ENCODE measurements around the gene PTPN22.

Gene PTPN22

GRCh38 chr1:113871597-113872113 lies at the start of gene PTPN22:
Gene PTPN22, minus strand, starts transcription at chr1:113871712.
- DNase-seq (ENCODE audit: low spot score) = peak; percentile 38

DNA sequence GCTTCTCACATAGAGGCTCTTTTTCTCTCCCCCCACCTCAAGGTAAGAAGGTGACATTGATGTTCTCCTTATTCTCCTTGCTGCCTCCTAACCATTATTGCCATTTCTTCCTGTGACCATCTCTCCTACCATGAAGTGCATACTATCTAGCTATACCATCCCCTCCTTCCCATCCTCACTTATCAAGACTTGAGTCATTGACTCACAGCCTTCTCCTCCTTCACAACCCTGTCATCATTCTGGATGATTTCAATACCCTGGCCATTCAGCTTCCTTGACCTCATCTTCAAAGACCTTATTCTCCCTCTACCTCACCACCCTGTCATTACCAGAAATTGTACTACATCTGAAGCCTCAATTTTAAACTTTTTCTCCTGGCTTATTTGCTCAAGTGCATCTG lies 46.7 kb upstream of the PTPN22 start:
- DNase-seq (ENCODE audit: low spot score) = no peak

- DNase-seq (ENCODE audit: low spot score) = peak; percentile 61
These were observed 46.0 kb upstream of the PTPN22 start for GRCh38 chr1:113917400-113918082.

DNA sequence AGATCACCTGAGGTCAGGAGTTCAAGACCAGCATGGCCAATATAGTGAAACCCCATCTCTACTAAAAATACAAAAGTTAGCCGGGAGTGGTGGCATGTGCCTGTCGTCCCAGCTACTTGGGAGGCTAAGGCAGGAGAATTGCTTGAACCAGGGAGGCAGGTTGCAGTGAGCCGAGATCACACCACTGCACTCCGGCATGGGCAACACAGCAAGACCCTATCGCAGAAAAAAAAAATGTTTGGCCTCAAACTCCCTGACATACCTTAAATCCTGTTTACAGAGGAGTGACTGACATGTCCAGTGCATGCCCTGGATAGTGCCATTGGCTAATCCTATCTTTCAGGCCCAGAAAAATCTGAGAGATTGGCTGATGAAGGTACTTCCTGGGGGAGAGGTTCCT lies 45.5 kb upstream of the PTPN22 start:
- no peak for DNase-seq (ENCODE audit: low spot score)

DNA sequence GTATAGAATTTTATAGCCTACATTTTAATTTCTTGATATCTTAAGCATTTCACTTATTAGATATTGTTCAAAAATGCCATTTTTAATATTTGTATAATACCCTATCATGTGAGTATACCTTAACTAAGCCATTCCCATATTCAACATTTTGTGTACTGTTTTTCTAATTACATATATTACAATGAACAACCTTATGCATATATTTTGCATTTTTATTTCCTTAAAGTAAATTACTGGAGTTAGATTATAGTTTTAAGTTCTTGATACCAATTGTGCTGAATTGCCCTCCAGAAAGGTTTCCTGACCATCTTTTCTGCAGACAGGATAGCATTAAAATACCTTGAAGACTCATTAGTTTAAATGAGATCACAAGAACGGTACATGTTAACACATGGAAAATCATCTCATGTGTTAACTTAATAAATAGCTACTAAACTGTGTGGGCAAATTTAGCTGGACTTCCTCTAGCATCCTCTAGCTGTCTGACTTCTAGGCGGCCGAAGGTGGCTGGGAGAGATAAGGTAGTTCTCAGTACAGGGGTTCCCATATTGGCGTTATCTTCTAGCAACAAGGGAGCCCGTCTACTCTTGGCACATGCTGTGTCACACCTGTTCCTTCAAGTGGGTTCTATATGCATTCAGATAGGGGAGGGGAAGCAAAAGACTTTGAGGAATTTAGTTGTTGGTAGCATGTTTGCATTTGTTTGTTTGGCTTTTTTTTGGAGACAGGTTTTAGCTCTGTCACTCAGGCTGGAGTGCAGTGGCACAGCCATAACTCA lies 42.6 kb upstream of the PTPN22 start:
- DNase-seq (ENCODE audit: low spot score) = no peak

DNA sequence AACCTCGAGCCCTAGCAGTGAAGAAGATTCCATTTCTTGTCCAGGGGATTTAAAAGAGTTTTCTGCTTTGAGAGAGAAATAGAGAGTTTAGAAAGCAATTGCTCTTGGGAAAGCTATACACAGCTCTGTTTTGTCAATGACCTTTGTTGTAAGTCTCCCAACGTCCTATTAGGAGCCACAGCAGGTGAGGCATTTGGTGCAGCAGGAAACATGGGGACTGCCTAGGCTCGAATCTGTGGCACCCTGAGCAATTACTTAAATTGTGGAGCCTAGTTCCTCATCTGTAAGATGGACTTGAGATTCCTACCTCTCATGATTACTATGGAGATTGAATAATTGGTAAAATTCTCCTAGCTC lies 41.8 kb upstream of the PTPN22 start:
- no peak for DNase-seq (ENCODE audit: low spot score)

GRCh38 chr1:113912594-113913311 lies 41.2 kb upstream of the PTPN22 start:
- no peak for DNase-seq (ENCODE audit: low spot score)

GRCh38 chr1:113905435-113905861 lies 33.9 kb upstream of the PTPN22 start:
- DNase-seq (ENCODE audit: low spot score) = peak; percentile 16

DNA sequence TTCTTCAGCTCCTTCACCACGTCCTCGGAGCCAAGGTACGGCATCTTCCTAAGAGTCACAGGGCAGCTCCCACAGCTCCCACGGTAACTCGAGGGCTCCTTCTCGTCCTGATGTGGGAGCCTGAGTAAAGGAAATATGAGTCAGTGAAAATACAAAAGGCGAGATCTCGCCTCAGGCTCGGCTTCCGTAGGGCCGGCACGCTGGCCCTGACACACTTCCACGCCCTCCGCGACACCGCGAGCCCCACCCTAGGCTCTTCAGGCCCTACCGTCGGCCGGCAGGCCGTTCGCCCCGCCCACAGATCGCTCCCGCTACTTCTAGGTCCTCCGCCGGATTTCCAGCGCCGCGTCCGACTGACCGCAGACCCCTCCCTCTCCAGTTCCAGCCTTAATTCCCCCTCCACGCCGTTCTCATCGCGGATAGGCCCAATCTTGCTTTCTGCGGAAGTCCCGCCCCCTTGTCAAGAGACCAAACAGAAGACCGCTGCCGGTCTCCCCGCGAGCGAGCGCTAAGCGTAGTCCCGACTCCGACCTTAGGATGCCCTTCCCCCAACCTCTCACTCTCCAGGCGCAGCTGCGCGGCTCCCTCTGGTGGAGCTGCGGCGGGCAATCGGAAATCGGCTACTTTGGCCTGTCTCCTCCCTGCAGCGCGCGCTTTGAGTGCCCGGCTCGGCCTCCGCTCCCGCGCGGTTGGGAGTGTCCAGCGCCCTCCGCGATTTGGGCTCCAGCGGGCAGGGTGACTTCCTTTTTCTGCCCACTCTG lies 33.3 kb upstream of the PTPN22 start, which contains the start of the genes AP4B1 and DCLRE1B:
TSS of gene AP4B1 (minus strand) at position 126 of the 761 bp plus-strand sequence. CDS start at position 44, 82 bp downstream.
TSS of gene DCLRE1B (plus strand) at position 653 of the 761 bp plus-strand sequence. CDS start 261 bp downstream, outside the sequence.
- peak; percentile 99 for DNase-seq (ENCODE audit: low spot score)

- no peak for DNase-seq (ENCODE audit: low spot score)
These were observed 32.8 kb upstream of the PTPN22 start for GRCh38 chr1:113904293-113904673.

- peak; percentile 38 for DNase-seq (ENCODE audit: low spot score)
These were observed 32.2 kb upstream of the PTPN22 start for GRCh38 chr1:113903501-113904292.

DNA sequence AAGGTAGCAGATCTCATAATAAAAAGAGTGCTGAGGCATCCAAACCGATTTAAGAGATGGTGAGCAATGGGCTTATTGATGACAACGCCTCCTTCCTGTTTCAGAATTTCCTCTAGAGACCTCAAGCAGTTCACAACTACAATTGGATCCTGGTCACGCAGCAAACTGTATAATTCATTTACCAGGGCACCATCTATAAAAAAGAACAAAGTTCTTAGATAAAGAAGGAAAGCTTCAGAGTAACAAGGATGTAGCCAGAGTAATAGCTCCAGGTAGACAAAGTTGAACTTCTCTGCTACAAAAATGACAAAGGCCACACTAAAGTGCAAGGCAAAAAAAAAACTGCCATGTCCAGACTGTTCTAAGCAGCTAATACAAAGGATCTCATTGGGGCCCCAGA lies 29.7 kb upstream of the PTPN22 start:
- no peak for DNase-seq (ENCODE audit: low spot score)

DNA sequence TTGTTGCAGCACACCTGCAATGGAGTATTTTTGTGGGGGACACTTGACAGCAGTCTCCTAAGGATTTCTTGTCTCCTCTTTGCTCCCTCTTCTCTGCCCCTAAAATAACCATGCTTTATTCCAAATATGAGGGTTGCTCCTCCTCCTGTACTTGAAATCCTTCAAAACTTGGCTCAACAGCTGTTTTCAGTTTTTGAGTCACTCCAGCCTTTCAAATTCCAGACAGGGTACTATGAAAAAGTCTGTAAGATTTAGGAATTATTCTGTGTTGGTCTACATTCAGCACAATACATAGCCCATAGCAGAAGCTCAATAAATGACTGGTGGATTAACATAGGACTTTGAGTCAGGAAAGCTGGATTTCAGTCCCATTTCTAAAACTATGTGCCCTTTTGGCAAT lies 27.6 kb upstream of the PTPN22 start:
- no peak for DNase-seq (ENCODE audit: low spot score)

GRCh38 chr1:113898241-113898814 lies 26.8 kb upstream of the PTPN22 start:
- no peak for DNase-seq (ENCODE audit: low spot score)

DNA sequence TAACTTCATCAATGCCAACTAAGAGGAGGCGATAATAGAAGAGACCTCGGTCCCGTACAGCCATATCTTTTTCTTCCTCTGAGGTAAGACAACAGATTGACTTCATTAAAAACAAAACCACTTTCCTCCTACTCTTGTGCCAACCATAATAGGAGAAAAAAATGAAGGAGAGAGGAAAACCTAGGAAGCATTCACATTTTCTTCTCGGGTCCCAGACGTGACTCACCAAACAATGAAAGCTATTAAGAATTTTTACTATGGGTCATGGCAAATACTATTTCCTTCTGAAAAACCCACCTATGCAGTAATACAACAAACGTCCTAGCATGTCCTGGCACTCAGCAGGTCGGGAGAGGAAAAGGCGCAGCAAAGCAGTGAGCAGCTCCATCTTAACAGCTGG lies 24.4 kb upstream of the PTPN22 start:
- DNase-seq (ENCODE audit: low spot score) = no peak

GRCh38 chr1:113895098-113895497 lies 23.6 kb upstream of the PTPN22 start:
- DNase-seq (ENCODE audit: low spot score) = no peak

DNA sequence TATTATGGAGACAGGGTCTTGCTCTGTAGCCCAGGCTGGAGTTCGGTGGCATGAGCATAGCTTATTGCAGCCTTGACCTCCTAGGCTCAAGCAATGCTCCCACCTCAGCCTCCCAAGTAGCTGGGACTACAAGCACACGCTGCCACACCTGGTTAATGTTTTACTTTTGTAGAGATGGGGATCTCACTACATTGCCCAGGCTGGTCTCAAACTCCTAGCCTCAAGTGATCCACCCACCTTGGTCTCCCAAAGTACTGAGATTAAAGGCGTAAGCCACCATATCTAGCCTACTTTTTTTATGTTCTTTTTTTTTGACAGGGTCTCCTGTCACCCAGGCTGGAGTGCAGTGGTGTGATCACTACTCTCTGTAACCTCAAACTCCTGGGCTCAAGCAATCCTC lies 21.8 kb upstream of the PTPN22 start:
- no peak for DNase-seq (ENCODE audit: low spot score)

DNA sequence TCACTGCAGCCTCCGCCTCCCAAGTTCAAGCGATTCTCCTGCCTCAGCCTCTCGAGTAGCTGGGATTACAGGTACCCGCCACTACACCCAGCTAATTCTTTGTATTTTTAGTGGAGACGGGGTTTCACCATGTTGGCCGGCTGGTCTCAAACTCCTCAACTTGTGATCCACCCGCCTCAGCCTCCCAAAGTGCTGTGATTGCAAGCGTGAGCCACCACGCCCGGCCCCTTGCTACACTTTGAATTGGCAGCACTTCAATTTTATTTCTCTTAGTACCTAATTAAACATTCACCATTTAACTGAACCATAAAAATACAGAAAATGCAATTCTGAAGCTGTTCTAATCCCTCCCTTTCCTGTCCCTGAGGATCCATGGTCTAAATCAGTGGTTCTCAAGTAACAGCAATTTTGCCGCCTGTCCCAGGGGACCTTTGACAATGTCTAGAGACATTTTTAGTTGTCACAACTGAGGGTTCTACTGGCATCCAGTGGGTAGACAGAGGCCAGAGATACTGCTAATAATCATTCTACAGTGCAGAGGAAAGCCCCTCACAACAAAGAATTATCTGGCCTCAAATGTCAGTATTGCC lies 20.2 kb upstream of the PTPN22 start:
- no peak for DNase-seq (ENCODE audit: low spot score)

GRCh38 chr1:113890816-113891215 lies 19.3 kb upstream of the PTPN22 start:
- no peak for DNase-seq (ENCODE audit: low spot score)

Measured in RKO (cell line).